ENCODE measurements around the gene RBM38. TPM values are rescaled to one million over a fixed set of nuclear protein-coding genes. Genes with fewer than 3 reads are reported as not detected.

Gene RBM38
- total RNA-seq, 1 donor from 2014 or later, result 26.6 TPM

- Histone ChIP-seq H3K9me3 (ENCODE audit: low read depth) (no peaks in the 10 kb centered on the region), H3K4me3 (no peak overlapping the region), H3K9ac (no peak overlapping the region), H3K4me1 (peaks cover 12% of the 10 kb centered on the region), H4K20me1 (ENCODE audit: low read depth) (no peaks in the 10 kb centered on the region), H3F3A (ENCODE audit: low read depth) (peaks cover 4% of the 10 kb centered on the region), H3K79me2 (ENCODE audit: low read depth) (no peaks in the 10 kb centered on the region), H2AFZ (replicated peaks) (no peak overlapping the region), H3K4me2 (no peak overlapping the region), H3K27ac (no peak overlapping the region), H3K36me3 (no peaks in the 10 kb centered on the region), H3K27me3 (no peaks in the 10 kb centered on the region)
- no peak overlapping the region for H3K4me3 Mint-ChIP-seq
- H3K27ac Mint-ChIP-seq, result peak overlapping the region; percentile 42
- peaks cover 13% of the 10 kb centered on the region for H3K27me3 Mint-ChIP-seq (ENCODE audit: insufficient read depth, low read depth)
- H3K36me3 Mint-ChIP-seq, result no peaks in the 10 kb centered on the region
- TF ChIP-seq EZH2phosphoT487 (IDR thresholded peaks at IDR 0.05) (no peak), EZH2 (IDR thresholded peaks at IDR 0.05) (no peak), CTCF (IDR thresholded peaks at IDR 0.05) (no peak)
- no peaks in the 10 kb centered on the region for H3K9me3 Mint-ChIP-seq
- H3K4me1 Mint-ChIP-seq, result peaks cover 13% of the 10 kb centered on the region
- DNase-seq (ENCODE audit: low spot score), result no peak
These were observed 29.5 kb downstream of the RBM38 start for GRCh38 chr20:57420571-57421252.

GRCh38 chr20:57421253-57422220 lies 30.3 kb downstream of the RBM38 start:
- Histone ChIP-seq H2AFZ (replicated peaks) (no peak overlapping the region), H3K36me3 (no peaks in the 10 kb centered on the region)

GRCh38 chr20:57422254-57422653 lies 31.1 kb downstream of the RBM38 start:
- Histone ChIP-seq H3K27me3 (no peaks in the 10 kb centered on the region), H2AFZ (replicated peaks) (no peak overlapping the region), H3K4me3 (no peak overlapping the region), H4K20me1 (ENCODE audit: low read depth) (no peaks in the 10 kb centered on the region), H3K27ac (no peak overlapping the region), H3K79me2 (ENCODE audit: low read depth) (no peaks in the 10 kb centered on the region), H3K4me2 (no peak overlapping the region), H3F3A (ENCODE audit: low read depth) (peaks cover 4% of the 10 kb centered on the region), H3K9me3 (ENCODE audit: low read depth) (no peaks in the 10 kb centered on the region), H3K4me1 (peaks cover 13% of the 10 kb centered on the region), H3K9ac (no peak overlapping the region), H3K36me3 (no peaks in the 10 kb centered on the region)
- Mint-ChIP-seq H3K4me3 (no peak overlapping the region), H3K27ac (no peak overlapping the region), H3K4me1 (peaks cover 17% of the 10 kb centered on the region), H3K36me3 (no peaks in the 10 kb centered on the region), H3K27me3 (ENCODE audit: insufficient read depth, low read depth) (peaks cover 13% of the 10 kb centered on the region), H3K9me3 (no peaks in the 10 kb centered on the region)
- TF ChIP-seq EZH2phosphoT487 (IDR thresholded peaks at IDR 0.05) (no peak), EZH2 (IDR thresholded peaks at IDR 0.05) (no peak), CTCF (IDR thresholded peaks at IDR 0.05) (no peak)
- no peak for DNase-seq (ENCODE audit: low spot score)

More at GRCh38 chr20:57421253-57422220, 30.3 kb downstream of the RBM38 start:
- TF ChIP-seq EZH2phosphoT487 (IDR thresholded peaks at IDR 0.05) (no peak), EZH2 (IDR thresholded peaks at IDR 0.05) (no peak)
- H3K79me2 ChIP-seq (ENCODE audit: low read depth), result no peaks in the 10 kb centered on the region
- Mint-ChIP-seq H3K9me3 (no peaks in the 10 kb centered on the region), H3K4me3 (no peak overlapping the region), H3K36me3 (no peaks in the 10 kb centered on the region), H3K27me3 (ENCODE audit: insufficient read depth, low read depth) (peaks cover 13% of the 10 kb centered on the region), H3K27ac (peak overlapping the region; percentile 80), H3K4me1 (peaks cover 17% of the 10 kb centered on the region)
- DNase-seq (ENCODE audit: low spot score), result no peak
- no peak overlapping the region for H3K27ac ChIP-seq
- no peaks in the 10 kb centered on the region for H3K27me3 ChIP-seq
- no peaks in the 10 kb centered on the region for H4K20me1 ChIP-seq (ENCODE audit: low read depth)
- H3K4me3 ChIP-seq, result no peak overlapping the region
- H3K4me1 ChIP-seq, result peaks cover 13% of the 10 kb centered on the region
- peaks cover 4% of the 10 kb centered on the region for H3F3A ChIP-seq (ENCODE audit: low read depth)
- H3K9ac ChIP-seq, result no peak overlapping the region
- no peak overlapping the region for H3K4me2 ChIP-seq
- no peaks in the 10 kb centered on the region for H3K9me3 ChIP-seq (ENCODE audit: low read depth)

Data from neural progenitor cell (in vitro differentiated cells).